ENCODE data around the gene ROR2. TPM values are rescaled to one million over a fixed set of nuclear protein-coding genes. Genes with fewer than 3 reads are reported as not detected.
"Not testable (repeated sequence)": the region's sequence is repeated elsewhere in the genome, so short reads cannot be mapped to it uniquely, and the experiment has no call there.

ROR2 gene
- total RNA-seq, 1 experiment from 2014 or later = 3.2 TPM

DNA sequence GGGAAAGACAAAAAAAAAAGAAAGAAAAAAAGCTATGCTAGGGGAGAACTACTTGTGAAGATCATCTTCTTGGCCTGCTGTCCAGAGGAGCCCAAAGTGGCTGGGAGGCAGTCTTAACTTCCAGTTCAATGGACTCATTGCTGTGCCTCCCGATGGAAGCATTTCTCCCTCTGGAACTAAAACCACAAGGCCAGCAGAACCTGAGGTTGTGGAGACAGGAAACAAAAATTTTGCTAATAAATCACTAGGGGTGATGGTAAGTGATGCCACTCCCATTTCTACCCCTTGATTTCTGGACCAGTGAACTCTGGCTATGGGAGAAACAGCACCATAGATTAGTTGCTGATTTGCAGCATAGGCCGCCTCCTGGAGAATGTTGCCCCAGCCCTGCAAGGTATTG is 402.9 kb downstream of the ROR2 start:
- DNase-seq (ENCODE audit: low spot score) = no peak
- in situ Hi-C loops (cut with HindIII; ENCODE audit: low sequenced_read_pairs) = no loop called here

DNA sequence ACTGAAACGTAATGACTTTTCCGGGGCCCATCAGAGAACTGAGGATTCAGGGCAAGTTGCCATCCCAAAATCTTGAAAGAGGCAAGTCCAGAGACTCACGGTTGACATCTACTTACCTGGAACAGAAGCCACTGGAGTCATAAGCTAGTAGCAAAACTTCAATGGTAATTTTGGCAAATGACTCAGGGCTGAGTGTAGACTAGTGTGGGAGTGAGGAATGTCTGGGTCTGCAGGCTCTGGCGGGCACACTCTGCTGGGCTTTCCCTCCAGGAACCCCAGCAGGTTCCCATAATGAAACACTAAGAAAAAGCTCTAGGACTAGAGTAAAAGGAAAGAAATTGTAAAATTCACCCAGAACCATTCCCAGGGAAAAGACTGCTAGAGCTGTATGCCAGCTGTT is 403.5 kb downstream of the ROR2 start:
- in situ Hi-C loops (cut with HindIII; ENCODE audit: low sequenced_read_pairs) = no loop called here
- no peak for DNase-seq (ENCODE audit: low spot score)

DNA sequence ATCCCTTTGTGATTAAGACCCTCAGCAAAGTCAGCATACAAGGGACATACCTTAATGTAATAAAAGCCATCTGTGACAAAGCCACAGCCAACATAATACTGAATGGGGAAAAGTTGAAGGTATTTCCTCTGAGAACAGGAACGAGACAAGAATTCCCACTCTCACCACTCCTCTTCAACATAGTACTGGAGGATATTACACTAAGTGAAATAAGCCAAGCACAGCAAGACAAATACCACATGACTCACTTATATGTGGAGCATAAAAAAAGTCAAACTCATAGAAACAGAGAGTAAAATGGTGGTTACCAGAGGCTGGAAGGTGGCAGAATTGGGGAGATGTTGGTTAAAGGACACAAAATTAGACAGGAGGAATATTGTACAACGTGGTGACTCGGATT is 408.3 kb downstream of the ROR2 start:
- in situ Hi-C loops (cut with HindIII; ENCODE audit: low sequenced_read_pairs) = no loop called here
- DNase-seq (ENCODE audit: low spot score) = no peak

DNA sequence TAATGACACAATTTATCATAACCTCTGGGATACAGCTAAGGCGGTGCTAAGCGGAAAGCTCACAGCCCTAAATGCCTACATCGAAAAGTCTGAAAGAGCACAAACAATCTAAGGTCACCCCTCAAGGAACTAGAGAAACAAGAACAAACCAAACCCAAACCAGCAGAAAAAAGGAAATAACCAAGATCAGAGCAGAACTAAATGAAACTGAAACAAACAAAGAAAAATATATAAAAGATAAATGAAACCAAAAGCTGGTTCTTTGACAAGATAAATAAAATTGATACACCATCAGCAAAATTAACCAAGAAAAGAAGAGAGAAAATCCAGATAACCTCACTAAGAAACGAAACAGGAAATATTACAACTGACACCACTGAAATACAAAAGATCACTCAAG is 409.5 kb downstream of the ROR2 start:
- DNase-seq (ENCODE audit: low spot score); in situ Hi-C loops (cut with HindIII; ENCODE audit: low sequenced_read_pairs): not testable (repeated sequence)

DNA sequence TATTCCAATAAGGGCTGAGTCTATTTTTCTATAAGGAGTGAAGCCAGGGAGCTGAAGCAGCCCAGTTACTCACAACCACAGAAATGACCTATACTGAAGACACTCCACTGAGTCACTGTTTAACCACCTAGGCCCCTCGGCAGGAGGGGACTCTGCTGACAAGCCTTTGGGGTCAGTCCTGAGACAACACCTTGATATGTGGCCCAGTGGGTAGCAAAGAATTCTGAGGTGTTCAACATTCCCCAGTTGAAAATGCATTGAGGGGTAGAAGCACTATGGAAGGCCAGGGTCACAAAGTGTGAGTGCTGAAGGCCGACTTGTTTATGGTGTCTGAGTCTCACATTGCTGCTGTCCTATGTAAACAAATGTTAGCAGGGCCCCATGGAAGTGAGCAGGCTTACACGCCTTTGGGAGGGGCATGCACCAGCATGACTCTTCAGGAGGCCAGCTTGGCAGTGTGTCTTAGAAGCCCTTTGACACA is 413.8 kb downstream of the ROR2 start:
- DNase-seq (ENCODE audit: low spot score) = no peak
- in situ Hi-C loops (cut with HindIII; ENCODE audit: low sequenced_read_pairs) = no loop called here

DNA sequence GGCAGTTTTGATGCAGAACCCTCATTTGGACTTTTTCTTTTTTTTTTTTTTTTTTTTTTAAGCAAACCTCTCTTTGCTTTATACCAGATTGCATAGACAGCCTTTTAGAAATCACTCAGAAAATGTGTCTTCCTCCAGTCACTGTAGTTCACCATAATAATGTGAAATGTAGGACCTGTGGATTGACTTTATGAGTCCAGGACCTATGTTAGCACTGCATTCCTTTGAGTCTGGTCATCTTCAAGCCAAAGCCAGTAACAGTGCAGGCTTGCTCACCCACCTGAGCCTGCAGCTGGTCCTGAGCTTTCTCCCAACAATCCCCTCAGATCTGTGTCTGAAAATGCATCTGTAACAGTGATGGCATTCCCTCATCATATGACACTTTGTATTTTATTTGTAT is 415.7 kb downstream of the ROR2 start:
- DNase-seq (ENCODE audit: low spot score) = no peak
- in situ Hi-C loops (cut with HindIII; ENCODE audit: low sequenced_read_pairs) = no loop called here

DNA sequence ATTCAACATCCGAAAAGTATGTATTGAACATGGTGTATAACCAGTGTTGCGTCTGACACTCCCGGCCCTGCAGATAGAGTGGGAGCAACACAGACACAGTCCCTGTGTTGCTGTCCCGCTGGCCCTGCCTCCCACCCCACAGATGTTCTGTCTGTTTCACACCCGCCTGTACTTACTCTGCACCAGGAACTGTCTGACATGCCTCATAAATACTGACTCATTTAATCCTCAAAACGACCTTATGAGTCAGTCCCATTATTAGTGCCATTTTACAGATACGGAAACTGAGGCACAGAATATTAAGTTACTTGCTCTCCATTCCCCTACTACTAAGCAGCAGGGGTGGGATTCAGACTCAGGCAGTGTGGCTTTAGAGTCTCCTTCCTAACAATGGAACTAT is 416.6 kb downstream of the ROR2 start:
- no peak for DNase-seq (ENCODE audit: low spot score)
- in situ Hi-C loops (cut with HindIII; ENCODE audit: low sequenced_read_pairs) = no loop called here

DNA sequence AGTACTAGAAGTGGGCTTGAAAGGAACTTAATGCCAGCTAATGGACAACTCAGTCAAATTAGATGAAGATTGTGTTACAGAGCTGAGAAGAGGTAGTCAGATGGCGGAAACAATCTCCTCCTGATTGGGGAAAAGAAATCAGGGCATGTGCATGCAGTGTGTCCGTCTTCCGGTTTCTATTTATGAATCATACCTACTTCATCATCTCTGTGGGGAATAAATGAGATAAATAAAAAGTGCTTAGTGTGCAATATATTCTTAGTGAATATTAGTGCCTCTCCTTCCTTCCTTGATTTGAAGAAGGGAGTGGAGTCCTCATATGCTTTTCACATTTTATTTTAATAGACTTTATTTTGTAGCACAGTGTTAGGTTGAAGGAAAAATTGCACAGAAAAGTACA is 417.7 kb downstream of the ROR2 start:
- in situ Hi-C loops (cut with HindIII; ENCODE audit: low sequenced_read_pairs) = no loop called here
- DNase-seq (ENCODE audit: low spot score) = no peak

DNA sequence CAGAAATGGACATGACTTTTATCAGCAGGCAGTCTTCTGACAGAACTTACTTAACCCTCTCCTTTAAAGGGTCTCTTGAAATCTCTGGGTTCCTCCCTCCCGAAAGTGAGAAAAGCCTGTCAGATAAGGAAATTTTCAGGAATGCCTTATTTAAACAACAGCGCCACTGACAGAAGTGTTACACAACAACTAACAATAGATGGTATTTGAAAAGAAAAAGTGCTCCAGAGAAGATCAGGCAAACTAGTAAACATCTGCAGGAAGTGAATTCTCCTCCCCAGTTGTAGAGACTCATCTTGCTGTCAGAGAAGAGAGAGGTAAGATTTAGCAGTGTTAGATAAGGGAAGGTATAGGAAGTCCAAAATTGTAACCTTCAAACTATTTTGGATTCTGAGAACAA is 419.2 kb downstream of the ROR2 start:
- DNase-seq (ENCODE audit: low spot score) = no peak
- in situ Hi-C loops (cut with HindIII; ENCODE audit: low sequenced_read_pairs) = no loop called here

DNA sequence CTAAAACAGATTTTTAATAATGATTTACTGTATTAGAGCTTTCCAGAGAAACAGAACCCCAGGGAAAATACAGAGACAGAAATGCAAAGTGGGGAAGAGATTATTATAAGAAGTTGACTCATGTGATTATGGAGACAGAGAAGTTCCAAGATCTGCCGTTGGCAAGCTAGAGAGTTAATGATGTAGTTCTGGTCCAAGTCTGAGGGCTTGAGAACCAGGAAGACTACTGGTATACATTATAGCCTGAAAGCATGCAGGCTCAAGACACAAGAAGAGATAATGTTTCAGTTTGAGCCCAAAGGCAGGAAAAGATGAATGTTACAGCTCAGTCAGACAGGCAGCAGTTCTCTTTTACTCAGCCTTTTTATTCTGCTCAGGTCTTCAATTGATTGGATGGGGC is 427.5 kb downstream of the ROR2 start:
- in situ Hi-C loops (cut with HindIII; ENCODE audit: low sequenced_read_pairs) = no loop called here
- no peak for DNase-seq (ENCODE audit: low spot score)

DNA sequence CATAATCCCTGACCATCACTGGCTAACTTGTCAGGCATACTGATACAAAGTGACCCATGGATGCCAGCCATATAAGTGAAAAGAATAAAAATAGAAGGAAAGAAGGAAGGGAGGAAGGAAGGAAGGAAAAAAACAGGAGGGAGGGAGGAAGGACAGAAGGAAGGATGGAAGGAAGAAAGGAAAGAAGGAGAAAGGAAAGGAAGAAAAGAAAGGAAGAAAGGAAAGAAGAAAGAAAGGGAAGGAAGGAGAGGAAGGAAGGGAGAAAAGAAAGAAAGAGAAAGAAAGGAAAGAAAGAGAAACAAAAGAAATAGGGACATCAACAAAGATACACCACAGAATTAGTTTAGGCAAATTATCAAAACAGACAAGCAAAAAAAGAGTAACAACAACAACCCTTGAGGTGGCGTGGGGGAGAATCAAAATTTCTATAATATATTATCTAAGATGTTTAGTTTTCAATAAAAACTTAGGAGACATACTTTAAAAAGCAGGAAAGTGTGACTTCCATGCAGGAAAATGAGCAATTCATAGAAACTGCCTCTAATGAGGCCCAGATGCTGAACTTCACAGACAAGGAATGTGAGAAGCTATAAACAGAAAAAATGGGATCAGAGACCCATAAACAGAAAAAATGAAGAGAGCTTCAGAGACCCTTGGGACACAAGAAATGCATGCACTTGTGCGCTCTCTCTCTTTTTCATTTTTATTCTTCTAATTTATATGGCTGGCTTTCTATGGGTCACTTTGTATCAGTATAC is 430.3 kb downstream of the ROR2 start:
- in situ Hi-C loops (cut with HindIII; ENCODE audit: low sequenced_read_pairs) = no loop called here
- no peak for DNase-seq (ENCODE audit: low spot score)

DNA sequence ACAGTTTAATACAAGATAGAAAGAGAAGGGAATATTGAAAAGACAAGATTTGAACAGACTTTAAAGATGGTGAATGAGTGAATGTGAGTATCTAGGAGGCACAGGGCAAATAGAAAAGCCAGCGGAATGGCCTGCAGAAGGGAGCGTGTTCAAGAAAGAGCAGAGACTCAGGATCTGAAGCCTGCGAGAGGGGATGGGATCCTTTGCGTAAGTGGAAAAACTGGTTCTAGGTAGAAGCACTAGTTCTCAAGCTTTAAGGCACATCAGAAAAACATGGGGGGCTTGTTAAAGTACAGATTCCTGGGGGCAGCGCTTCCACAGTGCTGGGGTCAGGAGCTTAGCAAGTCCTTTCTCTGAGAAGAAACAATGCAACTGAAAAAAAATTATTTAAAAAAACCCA is 431.6 kb downstream of the ROR2 start:
- DNase-seq (ENCODE audit: low spot score) = no peak
- in situ Hi-C loops (cut with HindIII; ENCODE audit: low sequenced_read_pairs) = no loop called here

DNA sequence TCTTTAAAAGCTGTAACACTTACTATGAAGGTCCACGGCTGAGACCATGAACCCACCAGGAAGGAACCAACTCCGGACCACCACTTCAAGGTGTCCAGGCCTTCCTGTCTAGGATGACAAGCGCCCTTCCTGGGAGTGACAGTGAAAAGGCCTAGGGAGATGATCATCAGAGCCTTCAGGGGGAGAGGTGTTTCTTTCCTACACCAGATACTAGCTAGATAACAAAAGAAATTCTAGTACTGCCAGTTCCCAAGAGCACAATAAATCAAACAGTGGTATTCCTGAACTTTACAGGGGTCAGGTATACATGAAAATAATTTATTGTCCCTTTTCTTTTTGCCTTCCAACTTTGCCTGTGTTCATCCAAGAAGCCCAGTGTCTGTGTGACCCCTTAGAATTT is 432.2 kb downstream of the ROR2 start:
- no peak for DNase-seq (ENCODE audit: low spot score)
- in situ Hi-C loops (cut with HindIII; ENCODE audit: low sequenced_read_pairs) = no loop called here

DNA sequence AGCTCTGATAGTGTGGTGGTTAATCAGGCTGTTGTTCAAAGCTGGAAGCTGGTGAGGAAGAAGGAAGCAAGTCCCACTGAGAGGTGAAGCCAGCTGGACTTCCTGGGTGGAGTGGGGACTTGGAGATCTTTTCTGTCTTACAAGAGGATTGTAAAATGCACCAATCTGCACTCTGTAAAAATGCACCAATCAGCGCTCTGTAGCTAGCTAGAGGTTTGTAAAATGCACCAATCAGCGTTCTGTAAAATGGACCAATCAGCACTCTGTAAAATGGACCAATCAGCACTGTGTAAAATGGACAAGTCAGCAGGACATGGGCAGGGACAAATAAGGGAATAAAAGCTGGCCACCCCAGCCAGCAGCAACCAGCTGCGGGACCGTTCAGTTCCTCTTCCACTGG is 432.7 kb downstream of the ROR2 start:
- DNase-seq (ENCODE audit: low spot score); in situ Hi-C loops (cut with HindIII; ENCODE audit: low sequenced_read_pairs): not testable (repeated sequence)

DNA sequence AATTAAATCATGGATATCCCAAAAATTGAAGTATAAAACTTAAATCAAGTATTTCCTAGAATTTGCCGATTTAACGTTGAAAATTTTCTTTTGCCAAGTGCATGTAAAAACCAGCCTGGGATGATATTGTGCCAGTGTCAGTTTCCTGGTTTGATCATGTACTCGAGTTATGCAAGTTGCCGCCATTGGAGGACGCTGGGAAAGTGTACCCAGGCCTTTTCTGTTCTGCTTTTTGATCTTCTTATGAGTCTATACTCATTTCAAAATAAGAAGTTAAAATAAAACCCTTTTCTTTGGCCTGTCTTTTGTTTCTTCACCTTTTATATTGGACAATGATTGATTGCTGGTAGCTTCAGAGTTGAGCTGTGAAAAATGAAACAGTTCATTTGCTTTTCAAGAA is 433.3 kb downstream of the ROR2 start:
- DNase-seq (ENCODE audit: low spot score) = no peak
- in situ Hi-C loops (cut with HindIII; ENCODE audit: low sequenced_read_pairs) = no loop called here

DNA sequence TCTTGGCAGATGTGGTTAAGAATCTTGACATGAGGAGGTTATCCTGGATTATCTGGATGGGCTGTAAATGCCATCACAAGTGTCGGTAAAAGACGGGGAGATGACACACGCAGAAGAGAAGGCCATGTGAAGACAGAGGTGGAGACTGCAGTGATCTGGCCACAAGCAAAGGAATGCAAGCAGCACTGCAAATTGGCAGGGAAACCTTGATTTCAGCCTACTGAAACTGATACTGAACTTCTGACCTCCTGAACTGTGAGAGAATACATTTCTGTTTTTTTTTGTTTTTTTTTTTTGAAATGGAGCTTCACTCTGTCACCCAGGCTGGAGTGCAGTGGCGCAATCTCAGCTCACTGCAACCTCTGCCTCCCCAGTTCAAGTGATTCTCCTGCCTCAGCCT is 433.9 kb downstream of the ROR2 start:
- in situ Hi-C loops (cut with HindIII; ENCODE audit: low sequenced_read_pairs) = no loop called here
- no peak for DNase-seq (ENCODE audit: low spot score)

DNA sequence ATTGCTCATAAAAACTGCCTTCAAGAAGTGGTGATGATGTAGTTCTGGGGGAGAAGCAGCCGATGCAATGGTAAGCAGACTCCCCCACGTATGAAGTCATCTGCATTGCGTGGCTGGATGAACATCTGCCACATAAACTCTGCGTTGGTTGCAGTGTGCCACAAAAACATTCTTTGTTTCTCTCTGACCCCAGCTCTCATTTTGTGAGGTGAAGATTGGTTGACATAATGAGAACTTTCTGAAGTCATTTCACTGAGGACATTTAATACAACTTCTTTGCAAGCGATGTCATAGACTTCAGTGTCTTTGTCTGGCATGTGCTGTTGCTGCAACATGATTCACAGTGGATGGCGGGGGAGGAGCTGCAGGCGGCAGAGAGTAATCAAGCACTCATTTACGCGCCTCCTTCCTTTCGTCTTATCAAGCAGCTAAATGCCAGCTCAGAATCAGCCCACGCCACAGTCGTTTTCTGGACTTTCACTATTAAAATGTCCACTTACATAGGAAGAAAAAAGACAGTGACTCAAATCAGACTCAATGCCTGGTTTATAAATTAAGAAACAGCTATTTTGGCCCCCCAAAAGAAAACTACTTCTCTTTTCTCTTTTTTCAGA is 434.8 kb downstream of the ROR2 start:
- DNase-seq (ENCODE audit: low spot score) = no peak
- in situ Hi-C loops (cut with HindIII; ENCODE audit: low sequenced_read_pairs) = no loop called here
